HG03575 (cell line): ENCODE measurements around the gene CARD8.
"Not testable (repeated sequence)": the region's sequence is repeated elsewhere in the genome, so short reads cannot be mapped to it uniquely, and the experiment has no call there.

ENCODE experiments used
- ATAC-seq: cut with Tn5 transposase; IDR thresholded peaks from one replicate; pipeline ENCODE4 v1.9.1; 2021; ENCODE audit not compliant: unreplicated experiment, insufficient number of reproducible peaks, low FRiP score; ENCODE audit errors: extremely low read depth

The CARD8 gene, protein sequence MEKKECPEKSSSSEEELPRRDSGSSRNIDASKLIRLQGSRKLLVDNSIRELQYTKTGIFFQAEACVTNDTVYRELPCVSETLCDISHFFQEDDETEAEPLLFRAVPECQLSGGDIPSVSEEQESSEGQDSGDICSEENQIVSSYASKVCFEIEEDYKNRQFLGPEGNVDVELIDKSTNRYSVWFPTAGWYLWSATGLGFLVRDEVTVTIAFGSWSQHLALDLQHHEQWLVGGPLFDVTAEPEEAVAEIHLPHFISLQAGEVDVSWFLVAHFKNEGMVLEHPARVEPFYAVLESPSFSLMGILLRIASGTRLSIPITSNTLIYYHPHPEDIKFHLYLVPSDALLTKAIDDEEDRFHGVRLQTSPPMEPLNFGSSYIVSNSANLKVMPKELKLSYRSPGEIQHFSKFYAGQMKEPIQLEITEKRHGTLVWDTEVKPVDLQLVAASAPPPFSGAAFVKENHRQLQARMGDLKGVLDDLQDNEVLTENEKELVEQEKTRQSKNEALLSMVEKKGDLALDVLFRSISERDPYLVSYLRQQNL

DNA sequence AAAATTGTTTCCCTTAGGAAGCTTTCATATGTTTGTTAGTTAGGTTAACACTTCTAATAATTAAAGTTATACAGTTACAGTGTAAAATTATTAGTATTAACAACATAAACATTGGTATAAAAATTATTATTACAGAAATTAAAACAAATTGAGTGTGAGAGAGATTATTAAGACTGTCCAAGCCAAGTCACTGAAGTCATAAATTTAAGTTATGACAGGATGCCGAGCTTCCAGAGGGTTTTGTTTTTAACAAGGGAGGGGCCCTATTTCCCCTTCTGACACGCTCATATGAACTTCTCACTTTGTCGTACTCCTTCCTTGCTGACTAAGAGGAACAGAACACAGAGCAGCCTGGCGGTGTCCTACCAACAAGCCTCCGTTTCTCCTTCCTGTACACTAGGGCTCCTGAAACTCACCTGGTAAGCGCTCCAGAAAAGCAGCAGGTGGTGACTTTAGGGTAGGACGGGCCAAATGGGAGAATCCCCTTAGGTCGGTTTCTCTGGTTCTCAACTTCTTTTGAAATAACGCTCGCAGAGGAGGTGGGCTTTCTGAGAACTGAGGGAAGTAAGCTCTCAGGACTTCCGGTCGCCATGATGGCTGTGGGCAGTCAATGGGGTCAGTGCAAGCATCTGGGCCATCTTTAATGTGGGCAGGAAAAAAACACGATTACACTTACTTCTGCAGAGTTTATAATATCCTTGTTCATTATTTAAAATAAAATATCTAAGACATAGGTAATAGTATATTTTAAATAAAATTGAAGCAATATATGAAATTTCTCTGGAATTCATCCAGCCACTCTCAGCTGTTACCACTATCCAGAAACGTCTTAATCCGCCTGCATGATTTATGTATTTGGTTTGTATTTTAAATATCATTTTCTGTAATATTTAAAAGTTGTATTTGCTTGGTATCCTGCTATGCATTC, at the start of gene CARD8:
Gene CARD8 (minus strand): TSS at position 537 of the 928 bp plus-strand sequence. CDS start 14,892 bp downstream, outside the sequence.
- ATAC-seq: no peak

DNA sequence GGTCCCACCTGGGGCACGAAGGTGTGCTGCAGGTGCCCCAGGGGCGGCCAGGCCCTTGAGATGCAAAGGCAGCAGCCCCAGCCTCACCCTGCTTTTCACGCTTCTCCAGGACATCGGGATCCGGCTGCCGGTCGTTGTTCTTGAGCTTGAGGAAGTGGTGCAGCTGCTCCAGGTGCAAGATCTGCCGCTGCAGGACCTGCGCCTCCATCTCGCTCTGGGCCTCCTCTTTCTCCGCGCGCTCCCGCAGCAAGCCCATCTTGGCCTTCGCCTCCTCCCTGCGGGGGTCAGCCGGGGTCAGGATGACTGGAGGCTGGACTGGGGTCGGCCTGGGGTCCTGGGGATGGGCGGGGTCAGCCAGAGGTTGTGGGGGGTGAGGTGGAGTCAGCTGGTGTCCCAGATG, 48.2 kb upstream of the CARD8 start:
- ATAC-seq: no peak

DNA sequence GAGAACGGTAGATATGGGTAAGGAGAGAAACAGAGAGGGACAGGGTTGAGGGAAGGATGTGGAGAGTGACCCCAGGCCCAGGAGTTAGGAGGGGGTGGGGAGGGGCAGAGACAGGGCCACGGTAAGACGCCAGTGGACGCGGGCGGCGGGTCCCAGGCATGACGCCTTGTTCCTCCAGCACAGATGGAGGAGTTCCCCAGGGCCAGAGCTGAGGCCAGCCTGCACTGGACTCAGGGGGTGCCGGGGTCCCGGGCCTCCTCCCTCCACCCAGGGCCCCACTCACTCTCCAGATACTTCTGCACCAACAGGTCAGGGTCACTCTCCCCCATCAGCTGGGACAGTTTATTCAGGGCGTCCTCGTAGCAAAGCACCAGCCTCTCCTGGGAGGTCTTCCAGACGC, 47.7 kb upstream of the CARD8 start:
- no peak for ATAC-seq

DNA sequence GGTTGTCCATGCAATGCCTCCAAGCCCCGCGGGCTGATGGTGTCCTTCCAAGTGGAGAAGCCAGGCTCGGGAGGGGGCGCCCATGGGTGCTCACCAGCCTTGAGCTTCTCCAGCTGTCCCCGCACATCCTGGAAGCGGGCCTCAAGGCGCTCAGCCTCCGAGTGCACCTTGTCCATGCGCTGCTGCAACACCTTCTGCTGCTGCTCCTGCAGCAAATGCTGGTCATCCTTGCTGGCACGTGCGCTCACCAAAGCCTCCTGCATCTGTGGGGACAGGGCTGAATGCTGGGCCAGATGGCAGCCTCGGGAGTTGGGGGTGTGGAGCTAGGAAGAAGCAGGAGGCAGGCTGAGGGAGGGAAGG, 46.9 kb upstream of the CARD8 start:
- ATAC-seq: no peak

DNA sequence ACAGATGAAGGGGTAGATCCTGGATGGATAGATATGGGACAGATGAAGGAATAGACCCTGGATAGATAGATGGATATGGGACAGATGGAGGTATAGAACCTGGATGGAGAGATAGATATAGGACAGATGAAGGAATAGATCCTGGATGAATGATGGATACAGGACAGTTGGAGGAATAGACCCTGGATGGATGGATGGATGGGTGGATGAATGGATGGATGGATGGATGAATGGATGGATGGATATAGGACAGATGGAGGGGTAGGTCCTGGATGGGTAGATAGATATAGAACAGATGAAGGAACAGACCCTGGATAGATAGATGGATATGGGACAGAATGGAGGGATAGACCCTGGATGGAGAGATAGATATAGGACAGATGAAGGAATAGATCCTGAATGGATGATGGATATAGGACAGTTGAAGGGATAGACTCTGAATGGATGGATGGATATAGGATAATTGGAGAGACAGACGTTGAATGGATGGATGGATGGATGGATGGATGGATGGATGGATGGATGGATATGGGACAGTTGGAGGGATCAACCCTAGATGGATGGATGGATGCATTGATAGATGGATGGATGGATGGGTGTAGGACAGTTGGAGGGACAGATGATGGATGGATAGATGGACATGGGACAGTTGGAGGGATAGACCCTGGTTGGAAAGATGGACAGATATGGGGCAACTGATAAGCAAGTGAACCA, 46.3 kb upstream of the CARD8 start:
- ATAC-seq: no peak

DNA sequence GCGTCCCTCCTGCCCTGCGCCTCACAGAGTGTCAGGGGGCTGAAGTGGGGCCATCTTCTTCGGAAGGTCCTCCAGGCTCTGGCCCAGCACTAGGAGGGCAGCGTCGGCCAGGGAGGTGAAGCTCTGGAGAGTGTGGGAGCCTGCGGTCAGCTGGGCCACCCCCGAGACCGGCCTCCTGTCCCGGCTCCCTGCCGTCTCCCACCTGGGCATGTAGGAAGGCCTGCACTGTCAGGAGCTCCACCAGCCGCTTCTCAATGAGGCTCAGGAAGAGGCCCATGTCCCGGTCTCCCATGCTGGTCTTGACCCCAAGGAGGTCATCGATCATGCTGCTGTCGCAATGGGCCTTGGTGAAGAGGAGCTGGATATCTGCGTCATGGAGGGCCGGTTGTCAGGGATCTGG, 42.3 kb upstream of the CARD8 start:
- ATAC-seq: no peak

DNA sequence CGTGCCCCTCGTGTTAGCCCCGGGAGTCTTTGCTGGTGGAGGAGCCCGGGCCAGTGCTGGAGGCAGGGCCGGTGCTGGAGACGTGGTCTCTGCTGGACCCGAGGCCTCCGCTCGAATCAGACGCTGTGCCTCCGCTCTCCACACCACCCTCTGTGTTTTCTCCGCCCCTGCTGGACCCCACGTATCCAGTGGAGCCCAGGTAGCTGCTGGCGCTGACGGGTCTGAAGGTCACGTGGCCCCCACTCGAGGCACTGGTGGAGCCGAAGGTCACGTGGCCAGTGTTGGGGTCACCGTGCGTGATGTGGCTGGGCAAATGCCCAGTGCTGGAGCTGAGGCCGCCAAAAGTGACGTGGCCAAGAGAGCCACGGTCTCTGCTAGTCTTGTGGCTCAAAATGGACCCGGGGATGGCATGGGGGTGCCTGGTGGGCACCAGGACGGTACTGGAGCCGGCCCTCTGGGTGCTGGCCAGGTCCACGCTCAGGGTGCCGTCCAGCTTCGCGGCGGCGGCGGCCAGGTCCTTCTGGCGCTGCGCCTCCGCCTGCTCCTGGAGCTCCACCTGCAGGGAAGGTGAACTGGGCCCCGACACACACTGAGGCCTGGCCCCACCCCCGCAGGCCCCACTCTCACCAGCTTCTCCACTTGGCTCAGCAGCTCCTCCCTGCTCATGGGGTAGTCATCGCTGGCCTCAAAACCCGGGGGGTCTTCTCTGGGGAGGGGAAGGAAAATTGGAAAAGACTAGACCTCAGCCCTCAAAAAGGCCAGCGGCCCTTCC, 41.4 kb upstream of the CARD8 start:
- ATAC-seq: no peak

DNA sequence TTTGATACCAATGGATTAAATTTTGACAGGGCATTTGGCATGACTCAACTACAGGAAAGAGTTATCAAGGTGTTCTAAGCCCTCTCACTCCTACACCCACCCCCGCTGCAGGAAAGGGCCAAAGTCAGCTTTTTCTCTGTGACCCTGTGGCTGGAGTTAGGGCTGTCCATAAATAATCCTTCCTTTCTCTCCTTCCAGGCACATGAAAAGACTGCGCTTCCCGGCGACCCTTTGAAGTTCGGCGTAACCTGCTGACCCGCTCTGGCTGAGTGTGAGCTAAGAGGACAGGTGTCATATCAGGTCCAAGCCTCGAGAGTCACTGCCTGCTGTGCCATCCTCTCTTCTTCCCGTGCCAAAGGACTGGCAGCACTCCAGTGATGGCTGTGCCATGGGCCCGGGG, 39.7 kb upstream of the CARD8 start:
- no peak for ATAC-seq

DNA sequence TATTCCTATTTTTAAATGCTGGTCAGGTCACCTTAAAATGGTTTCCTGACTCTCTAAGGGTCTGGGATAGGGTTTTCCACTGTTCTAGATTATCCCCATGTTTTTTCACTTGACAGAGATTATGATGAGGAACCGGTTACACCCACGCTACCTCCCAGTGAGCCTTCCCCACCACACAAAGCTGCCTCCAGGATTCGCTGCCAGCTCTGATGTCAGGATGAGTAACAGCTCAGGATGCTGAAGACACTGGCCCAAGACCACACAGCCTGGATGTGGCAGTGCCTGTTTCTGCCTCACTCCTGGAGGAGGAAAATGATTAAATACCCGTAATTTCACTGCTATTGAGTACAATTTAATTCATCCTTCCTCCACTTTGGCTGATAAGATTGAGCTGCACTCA, 37.1 kb upstream of the CARD8 start:
- no peak for ATAC-seq

DNA sequence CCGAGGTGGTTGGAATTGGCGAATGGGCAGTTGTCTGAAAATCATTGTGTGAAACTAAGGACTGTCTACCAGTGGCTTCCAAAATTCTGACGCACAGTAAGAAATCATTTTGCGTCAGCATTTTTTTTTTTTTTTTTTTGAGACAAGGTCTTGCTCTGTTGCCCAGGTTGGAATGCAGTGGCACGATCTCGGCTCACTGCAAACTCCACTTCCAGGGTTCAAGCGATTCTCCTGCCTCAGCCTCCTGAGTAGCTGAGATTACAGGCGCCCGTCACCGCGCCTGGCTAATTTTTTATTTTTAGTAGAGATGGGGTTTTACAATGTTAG, 35.7 kb upstream of the CARD8 start:
- ATAC-seq: not testable (repeated sequence)

DNA sequence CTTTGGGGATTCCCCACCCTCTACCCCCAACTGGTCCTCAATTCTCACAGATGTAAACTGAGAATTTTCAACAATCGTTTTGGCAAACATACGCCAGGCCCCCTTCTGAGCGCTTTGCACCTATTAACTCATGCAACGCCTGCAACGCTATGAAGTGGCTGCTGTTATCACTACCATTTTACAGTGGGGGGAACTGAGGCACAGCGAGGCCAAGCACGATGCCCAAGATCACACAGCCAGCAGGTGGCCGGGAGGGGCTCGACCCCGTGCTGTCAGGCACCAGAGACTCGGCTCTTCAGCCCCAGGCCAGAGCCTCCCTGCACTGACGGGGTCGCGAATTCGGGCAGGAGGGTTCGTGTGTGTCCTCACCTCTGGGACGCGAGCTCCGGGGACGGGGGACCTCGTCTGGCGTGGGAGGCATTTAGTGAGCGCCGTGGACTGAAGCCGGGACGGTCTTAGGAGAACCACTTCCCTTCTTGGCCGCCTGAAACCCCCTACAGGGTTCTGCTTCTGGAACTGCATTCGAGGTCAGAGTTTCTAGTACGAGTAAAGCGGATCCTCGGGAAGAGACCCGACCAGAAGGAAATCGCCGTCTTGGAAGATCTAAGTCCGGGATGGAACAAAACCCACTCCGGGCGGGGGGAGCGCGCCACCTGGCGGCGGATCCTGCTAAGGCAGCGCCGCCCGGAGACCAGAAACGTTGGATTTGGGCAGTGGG, 35.2 kb upstream of the CARD8 start:
- ATAC-seq: no peak

DNA sequence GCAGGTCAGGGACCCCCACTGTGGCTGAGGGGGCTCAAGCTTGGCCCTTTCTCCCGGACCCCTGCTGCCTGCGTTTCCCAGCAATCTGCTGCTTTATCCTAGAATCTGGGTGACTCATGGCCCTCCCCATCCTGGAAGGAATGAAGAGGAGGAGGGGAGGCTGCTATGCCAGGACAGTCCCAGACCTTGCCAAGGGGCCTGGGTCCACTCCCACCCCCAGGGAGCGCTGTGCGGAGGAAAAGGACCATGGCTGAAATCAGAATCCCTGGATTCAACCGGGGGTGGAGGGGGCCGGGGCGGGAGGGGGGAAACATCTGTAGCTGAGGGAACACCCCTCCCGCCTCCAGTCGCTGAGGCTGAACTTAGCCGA, 34.7 kb upstream of the CARD8 start:
- ATAC-seq: no peak

DNA sequence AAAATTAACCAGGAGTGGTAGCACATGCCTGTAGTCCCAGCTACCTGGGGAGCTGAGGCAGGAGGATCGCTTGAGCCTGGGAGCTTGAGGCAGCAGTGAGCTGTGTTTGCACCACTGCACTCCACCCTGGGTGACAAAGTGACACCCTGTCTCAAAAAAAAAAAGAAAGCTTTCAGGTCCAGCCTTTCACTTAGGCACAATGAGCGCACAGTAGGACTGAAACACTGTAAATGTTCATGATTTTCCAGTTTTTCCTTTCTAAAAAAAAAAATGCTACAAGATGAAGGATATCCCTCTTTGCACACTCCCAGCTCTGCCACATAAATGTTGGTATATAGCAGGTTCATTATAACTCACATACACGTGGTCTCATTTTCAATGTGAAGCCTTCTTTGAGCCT, 32.0 kb upstream of the CARD8 start:
- no peak for ATAC-seq

DNA sequence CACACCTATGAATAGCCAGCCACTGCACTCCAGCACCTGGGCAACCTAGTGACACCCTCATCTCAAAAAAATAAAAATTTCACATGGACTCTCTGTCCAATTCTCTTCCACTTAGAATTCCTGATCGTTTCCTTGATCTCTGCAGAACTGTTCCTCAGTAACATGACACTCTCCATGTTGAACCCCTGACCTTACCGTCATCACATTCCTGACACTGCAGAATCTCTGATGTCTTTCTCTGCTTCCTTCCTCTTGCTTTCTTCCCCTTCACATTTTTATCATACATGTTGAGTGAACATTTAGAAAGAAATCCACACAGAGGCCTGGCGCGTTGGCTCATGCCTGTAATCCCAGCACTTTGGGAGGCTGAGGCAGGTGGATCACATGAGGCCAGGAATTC, 29.2 kb upstream of the CARD8 start:
- ATAC-seq: no peak

DNA sequence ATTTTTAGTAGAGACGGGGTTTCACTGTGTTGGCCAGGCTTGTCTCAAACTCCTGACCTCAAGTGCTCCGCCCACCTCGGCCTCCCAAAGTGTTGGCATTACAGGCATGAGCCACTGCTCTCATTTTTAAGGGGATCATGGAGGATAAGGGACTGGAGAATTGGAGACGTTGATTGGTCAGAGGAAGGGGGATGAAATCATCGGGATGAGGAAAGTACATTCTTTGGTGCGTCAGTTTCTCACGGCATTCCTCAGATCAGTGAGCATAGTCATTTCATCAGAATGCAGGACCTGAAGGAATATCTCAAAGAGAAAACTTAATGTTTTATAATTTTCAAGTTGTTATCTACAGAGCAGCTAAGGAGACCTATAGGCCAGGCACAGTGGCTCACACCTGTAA, 28.2 kb upstream of the CARD8 start:
- no peak for ATAC-seq

DNA sequence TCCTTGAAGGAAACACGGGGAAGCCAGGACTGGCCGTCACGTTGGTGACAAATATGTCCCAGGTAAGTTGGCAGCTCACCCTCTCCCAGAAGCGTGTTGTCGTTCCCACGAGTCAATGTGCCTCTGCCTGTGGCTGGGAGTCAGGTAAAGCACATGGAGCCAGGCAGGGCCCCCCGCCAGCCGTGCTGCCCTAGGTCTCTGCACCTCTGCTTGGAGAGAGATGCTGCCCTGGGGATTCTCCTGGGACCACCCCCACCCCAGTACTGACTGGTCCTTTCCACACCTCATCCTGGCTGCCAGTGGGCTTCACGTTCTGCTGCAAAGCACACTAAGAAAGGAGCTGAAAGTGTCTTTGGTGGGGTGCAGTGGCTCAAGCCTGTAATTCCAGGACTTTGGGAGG, 24.0 kb upstream of the CARD8 start:
- no peak for ATAC-seq

DNA sequence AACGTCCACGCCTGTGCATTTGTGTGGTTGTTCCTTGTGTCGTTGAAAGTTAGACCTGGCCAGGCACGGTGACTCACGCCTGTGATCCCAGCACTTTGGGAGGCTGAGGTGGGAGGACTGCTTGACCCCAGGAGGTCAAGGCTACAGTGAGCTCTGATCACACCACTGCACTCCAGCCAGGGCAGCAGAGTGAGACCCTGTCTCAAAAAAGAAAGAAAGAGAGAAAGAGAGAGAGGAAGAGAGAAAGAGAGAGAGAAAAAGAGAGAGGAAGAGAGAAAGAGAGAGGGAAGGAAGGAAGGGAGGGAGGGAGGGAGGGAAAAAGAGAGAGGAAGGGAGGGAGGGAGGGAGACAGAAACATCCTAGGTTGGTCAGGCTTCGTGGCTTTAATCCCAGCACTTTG, 19.2 kb upstream of the CARD8 start:
- ATAC-seq: no peak

DNA sequence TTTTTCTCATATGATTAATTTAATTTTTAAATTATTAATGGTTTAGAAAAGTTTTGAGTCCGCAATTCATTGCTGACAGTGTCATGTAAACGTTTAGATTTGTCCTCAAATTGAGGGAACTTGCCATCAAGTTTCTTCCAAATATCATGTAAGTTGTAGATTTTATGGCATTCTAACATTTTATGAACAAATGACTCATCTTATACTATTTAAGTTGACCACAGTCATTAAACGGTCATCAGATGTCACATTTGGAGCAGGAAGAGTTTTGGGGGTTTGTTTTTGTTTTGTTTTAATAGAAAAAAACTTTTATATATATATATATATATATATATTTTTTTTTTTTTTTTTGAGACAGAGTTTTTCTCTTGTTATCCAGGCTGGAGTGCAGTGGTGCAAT, 18.5 kb upstream of the CARD8 start:
- ATAC-seq: no peak
